HFFc6 (cell line): ENCODE measurements around the gene PUS10. TPM values are rescaled to one million over a fixed set of nuclear protein-coding genes. Genes with fewer than 3 reads are reported as not detected.

ENCODE experiments used
- DNase-seq: peaks from one replicate; pipeline ENCODE4 v3.0.0-alpha.2; 2018
- H3K27ac Mint-ChIP-seq: 2 replicates; pipeline ENCODE4 v1.8.0; 2020; ENCODE audit warnings: mild to moderate bottlenecking, mixed read lengths
- H3K27me3 Mint-ChIP-seq: 2 replicates; pipeline ENCODE4 v1.8.0; 2021; ENCODE audit warnings: mild to moderate bottlenecking, moderate library complexity, mixed read lengths; ENCODE audit not compliant: insufficient read depth
- H3K36me3 Mint-ChIP-seq: 2 replicates; pipeline ENCODE4 v1.8.0; 2021; ENCODE audit warnings: low read depth, mixed read lengths
- H3K4me1 Mint-ChIP-seq: 2 replicates; pipeline ENCODE4 v1.8.0; 2020; ENCODE audit warnings: low read depth, mixed read lengths
- H3K4me3 Mint-ChIP-seq: 2 replicates; pipeline ENCODE4 v1.8.0; 2020; ENCODE audit warnings: mild to moderate bottlenecking, moderate library complexity, mixed read lengths
- H3K9me3 Mint-ChIP-seq: 2 replicates; pipeline ENCODE4 v1.8.0; 2020; ENCODE audit warnings: mild to moderate bottlenecking, mixed read lengths
- CTCF ChIP-seq: fragments of 200-600 bp; sonication (generic); IDR thresholded peaks from 2 replicates; pipeline ENCODE4 v1.5.0; 2021; ENCODE audit warnings: antibody characterized with exemption, mild to moderate bottlenecking
- total RNA-seq, 6 experiments: library from RNA; stranded (reverse); fragmentation: NEBNext Ultra II Directional; extraction: Animal tissue kit (Norgen Biotek cat#: 25700); gene quantifications; 2 replicates in 1 of 6; 3 replicates in 5 of 6; pipeline ENCODE4 v1.2.3, GENCODE V29; 2021

The PUS10 gene
- total RNA-seq, 6 experiments from 2014 or later, result 4.2 to 6.1 (median 5.3) TPM

GRCh38 chr2:61023670-61024069, 5.6 kb upstream of the PUS10 start:
- H3K27ac Mint-ChIP-seq, result no peak overlapping the region
- H3K4me3 Mint-ChIP-seq, result no peak overlapping the region
- H3K36me3 Mint-ChIP-seq, result peaks cover 32% of the 10 kb centered on the region
- no peak for DNase-seq
- H3K9me3 Mint-ChIP-seq, result peaks cover 8% of the 10 kb centered on the region; the same call in 1 of the 2 replicates
- peaks cover 11% of the 10 kb centered on the region for H3K4me1 Mint-ChIP-seq
- H3K27me3 Mint-ChIP-seq, result peaks cover 1% of the 10 kb centered on the region; the same call in 1 of the 2 replicates
- no peak for TF ChIP-seq CTCF

GRCh38 chr2:61021228-61021660, 3.2 kb upstream of the PUS10 start:
- Mint-ChIP-seq H3K27me3 (peaks cover 2% of the 10 kb centered on the region), H3K9me3 (peaks cover 8% of the 10 kb centered on the region; the same call in 1 of the 2 replicates), H3K27ac (no peak overlapping the region), H3K4me1 (peaks cover 18% of the 10 kb centered on the region), H3K4me3 (no peak overlapping the region), H3K36me3 (peaks cover 26% of the 10 kb centered on the region)
- TF ChIP-seq CTCF, result no peak
- no peak for DNase-seq

- H3K36me3 Mint-ChIP-seq, result peaks cover 19% of the 10 kb centered on the region
- peaks cover 8% of the 10 kb centered on the region; the same call in 1 of the 2 replicates for H3K9me3 Mint-ChIP-seq
- H3K4me3 Mint-ChIP-seq, result peak overlapping the region; percentile 100
Measured at GRCh38 chr2:61018798-61019197, 743 bp upstream of the PUS10 start.

GRCh38 chr2:61018318-61018755, 282 bp upstream of the PUS10 start:
- H3K4me3 Mint-ChIP-seq, result peak overlapping the region; percentile 100
- peaks cover 41% of the 10 kb centered on the region for H3K4me1 Mint-ChIP-seq
- peaks cover 1% of the 10 kb centered on the region for H3K27me3 Mint-ChIP-seq
- peaks cover 8% of the 10 kb centered on the region; the same call in 1 of the 2 replicates for H3K9me3 Mint-ChIP-seq
- H3K36me3 Mint-ChIP-seq, result peaks cover 15% of the 10 kb centered on the region
- no peak for TF ChIP-seq CTCF
- no peak for DNase-seq
- peak overlapping the region; percentile 97 for H3K27ac Mint-ChIP-seq

More at GRCh38 chr2:61018798-61019197, 743 bp upstream of the PUS10 start:
- no peak for DNase-seq
- peaks cover 38% of the 10 kb centered on the region for H3K4me1 Mint-ChIP-seq
- H3K27me3 Mint-ChIP-seq, result peaks cover 2% of the 10 kb centered on the region
- TF ChIP-seq CTCF, result no peak
- peak overlapping the region; percentile 97 for H3K27ac Mint-ChIP-seq

GRCh38 chr2:61017003-61017555, 976 bp downstream of the PUS10 start:
- Mint-ChIP-seq H3K27ac (peak overlapping the region; percentile 97), H3K4me3 (peak overlapping the region; percentile 100), H3K4me1 (peaks cover 54% of the 10 kb centered on the region), H3K27me3 (peaks cover 1% of the 10 kb centered on the region), H3K9me3 (peaks cover under 1% of the 10 kb centered on the region; the same call in 1 of the 2 replicates), H3K36me3 (peaks cover 7% of the 10 kb centered on the region)
- no peak for TF ChIP-seq CTCF
- peak; percentile 61 for DNase-seq
